Kidney epithelial cell (primary cell): ENCODE results near the gene BRME1. TPM values are rescaled to one million over a fixed set of nuclear protein-coding genes. Genes with fewer than 3 reads are reported as not detected.
A peak's percentile ranks its signal among the peaks of the same experiment; 100 is the strongest.

Source experiments
- DNase-seq: peaks from one replicate; pipeline ENCODE4 v3.0.0-alpha.2; 2010; ENCODE audit warnings: low read depth
- H3K27me3 ChIP-seq: 2 replicates; pipeline ENCODE4 v1.6.0; 2011; ENCODE audit warnings: low read length; ENCODE audit not compliant: control insufficient read depth, insufficient read depth
- H3K36me3 ChIP-seq: 2 replicates; pipeline ENCODE4 v1.5.1; 2011; ENCODE audit warnings: low read length; ENCODE audit not compliant: control insufficient read depth, insufficient read depth
- H3K4me3 ChIP-seq: 2 replicates; pipeline ENCODE4 v1.5.1; 2011; ENCODE audit warnings: low read depth, mild to moderate bottlenecking, control low read depth, low read length
- total RNA-seq: library from RNA; depleted of rRNA; stranded (reverse); fragments of >200 nt; gene quantifications from 2 replicates; pipeline ENCODE4 v1.2.3, GENCODE V29; 2015
- TF ChIP-seq, protein P1 (sequence below): IDR thresholded peaks from 2 replicates; pipeline ENCODE4 v1.5.1; 2011; ENCODE audit warnings: mild to moderate bottlenecking, moderate library complexity, low read length, control low read depth, inconsistent platforms; ENCODE audit not compliant: insufficient read depth, poor library complexity, severe bottlenecking

Gene BRME1
- total RNA-seq, 1 donor from 2014 or later = 2.5 TPM

DNA sequence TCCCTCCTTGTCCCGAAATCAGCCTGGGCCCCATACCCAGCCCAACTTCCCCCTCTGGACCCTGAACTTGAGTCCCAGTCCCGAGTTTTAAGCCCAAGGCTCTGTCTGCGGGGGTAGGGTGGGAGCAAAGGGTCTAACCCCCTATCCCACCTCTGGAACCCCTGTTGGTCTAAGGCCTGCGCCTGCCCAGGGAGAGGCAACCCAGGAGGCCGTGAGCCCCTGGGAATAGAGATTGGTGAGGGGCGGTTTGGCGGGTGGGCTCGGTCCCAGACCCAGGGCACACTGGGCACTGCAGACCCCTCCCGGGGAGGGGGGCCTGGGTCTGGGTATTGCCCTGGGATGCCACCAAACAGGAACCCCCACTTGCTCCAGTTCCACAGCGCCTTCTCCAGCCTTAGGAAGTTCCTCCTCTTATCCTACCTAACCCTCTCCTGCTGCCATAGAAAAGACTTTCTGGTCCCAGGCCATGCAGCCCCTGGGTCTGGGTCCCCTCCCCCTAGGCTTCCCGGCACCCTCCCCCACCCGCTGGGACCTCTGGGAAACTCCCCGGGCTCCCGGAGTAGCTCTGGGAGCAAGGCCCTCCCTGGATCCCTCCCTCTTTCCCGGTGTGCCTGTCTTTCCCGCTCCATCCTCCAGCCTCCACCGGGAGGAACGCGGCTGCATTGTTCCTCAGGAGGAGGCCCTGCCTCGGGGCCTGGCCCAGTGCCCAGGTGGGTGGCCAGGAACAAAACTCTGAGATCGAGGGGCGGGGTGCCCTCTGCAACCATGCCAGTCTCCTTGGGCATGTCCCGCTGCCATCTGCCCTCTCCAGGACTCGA lies 62.6 kb downstream of the BRME1 start:
- Histone ChIP-seq H3K27me3 (no peaks in the 10 kb centered on the region), H3K36me3 (no peaks in the 10 kb centered on the region), H3K4me3 (peak overlapping the region; percentile 51)
- no peak for DNase-seq
- TF ChIP-seq, protein P1, sequence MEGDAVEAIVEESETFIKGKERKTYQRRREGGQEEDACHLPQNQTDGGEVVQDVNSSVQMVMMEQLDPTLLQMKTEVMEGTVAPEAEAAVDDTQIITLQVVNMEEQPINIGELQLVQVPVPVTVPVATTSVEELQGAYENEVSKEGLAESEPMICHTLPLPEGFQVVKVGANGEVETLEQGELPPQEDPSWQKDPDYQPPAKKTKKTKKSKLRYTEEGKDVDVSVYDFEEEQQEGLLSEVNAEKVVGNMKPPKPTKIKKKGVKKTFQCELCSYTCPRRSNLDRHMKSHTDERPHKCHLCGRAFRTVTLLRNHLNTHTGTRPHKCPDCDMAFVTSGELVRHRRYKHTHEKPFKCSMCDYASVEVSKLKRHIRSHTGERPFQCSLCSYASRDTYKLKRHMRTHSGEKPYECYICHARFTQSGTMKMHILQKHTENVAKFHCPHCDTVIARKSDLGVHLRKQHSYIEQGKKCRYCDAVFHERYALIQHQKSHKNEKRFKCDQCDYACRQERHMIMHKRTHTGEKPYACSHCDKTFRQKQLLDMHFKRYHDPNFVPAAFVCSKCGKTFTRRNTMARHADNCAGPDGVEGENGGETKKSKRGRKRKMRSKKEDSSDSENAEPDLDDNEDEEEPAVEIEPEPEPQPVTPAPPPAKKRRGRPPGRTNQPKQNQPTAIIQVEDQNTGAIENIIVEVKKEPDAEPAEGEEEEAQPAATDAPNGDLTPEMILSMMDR = no peak

DNA sequence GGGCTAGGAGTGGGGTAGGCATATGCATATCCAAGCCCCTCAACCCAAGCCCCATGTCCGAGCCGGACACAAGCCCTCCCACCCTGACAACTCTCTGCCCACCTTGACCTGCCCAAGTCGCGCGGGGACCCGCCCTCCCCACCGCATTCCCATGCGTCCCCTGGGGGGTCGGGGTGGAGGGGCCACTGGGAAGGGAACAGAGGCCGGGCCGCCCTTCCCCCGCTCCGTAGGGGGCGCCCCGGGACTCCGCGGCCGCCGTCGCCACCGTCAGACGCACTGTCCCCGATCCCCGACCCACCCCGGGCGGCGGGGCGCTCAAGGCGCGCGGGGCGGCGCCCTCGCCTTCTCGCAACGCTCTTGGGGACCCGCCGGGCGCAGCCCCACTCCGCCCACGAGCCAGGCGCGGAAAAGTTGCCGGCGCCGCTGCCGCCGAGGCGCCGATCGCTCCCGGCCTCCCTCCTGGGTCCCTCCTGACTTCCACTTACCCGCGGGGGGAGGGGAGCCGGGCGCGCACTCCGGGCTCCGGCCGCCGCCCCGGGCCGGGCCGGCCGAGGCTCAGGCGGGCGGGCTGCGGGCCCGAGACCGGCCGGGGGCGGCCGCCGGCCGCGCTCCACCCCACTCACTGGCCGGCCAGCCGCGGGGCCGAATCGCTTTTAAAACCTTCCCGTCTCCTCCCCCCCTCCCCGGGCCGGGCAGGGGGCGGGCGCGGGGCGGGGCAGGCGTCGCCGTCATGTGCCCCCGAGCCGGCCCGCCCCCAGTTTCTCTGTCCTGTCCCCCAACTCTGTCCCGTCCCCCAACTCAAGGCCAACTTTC lies 63.4 kb downstream of the BRME1 start:
- TF ChIP-seq, protein P1 = no peak
- H3K4me3 ChIP-seq = peak overlapping the region; percentile 97
- H3K27me3 ChIP-seq = no peaks in the 10 kb centered on the region
- no peaks in the 10 kb centered on the region for H3K36me3 ChIP-seq
- no peak for DNase-seq

DNA sequence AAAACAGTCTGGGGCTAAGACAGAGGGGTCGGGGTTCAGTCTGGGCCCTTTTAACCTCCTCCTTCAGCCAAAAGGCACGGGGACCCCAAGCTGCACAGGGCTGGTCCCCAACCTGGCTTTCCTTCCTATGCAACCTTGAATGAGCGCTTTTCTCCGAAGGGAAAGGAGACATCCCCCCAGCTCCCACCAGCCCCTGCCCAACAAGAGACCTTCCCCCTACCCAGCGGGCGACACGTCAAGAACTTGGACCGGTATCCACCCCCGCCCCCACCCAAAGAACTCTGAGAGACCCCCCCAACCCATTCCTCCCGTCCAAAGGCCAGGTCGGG lies 64.0 kb downstream of the BRME1 start:
- H3K36me3 ChIP-seq = no peaks in the 10 kb centered on the region
- TF ChIP-seq, protein P1 = no peak
- peak overlapping the region; percentile 97 for H3K4me3 ChIP-seq
- no peak for DNase-seq
- no peaks in the 10 kb centered on the region for H3K27me3 ChIP-seq

DNA sequence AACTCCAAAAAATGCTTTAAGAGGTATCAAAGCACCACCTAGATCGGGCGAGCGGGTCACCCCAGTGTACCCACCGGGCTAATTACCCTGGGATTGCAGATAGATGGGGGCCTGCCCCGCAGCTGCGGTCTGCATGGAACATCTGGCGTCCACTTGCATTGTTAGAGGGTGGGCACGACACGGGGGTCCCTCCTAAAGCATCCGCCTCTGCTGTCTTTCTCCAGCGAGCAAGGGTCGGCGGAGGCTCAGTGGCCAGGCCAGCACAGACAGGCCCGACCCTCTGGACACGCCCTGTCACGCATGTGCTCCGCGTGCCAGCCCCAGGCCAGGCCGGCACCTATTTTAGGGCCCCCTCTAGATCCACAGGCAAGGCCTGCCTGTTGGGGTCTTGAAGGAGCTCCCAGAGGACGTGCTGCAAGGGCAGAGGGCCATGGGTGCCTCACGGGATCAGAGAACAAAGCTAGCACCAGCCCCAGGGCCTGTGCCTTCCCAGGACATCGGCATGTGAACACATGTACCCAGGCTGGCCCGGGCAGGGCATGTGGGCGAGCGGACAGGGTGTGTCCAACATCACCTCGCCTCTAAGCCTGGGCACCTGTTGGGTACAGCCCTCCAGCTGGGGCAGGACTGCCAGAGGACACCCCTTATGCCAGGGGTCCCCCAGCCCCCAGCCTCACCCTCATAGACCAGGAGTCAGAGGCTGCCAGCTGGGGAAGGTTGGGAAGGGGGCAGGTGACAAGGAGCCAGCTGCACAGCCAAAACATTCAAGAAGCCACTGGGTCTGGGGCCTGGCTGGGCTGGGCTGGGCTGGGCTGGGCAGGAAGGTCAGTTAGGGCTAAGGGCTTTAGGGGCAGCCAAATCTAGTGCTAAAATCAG lies 64.6 kb downstream of the BRME1 start:
- no peak for DNase-seq
- no peaks in the 10 kb centered on the region for H3K36me3 ChIP-seq
- TF ChIP-seq, protein P1 = no peak
- peak overlapping the region; percentile 97 for H3K4me3 ChIP-seq
- H3K27me3 ChIP-seq = no peaks in the 10 kb centered on the region

DNA sequence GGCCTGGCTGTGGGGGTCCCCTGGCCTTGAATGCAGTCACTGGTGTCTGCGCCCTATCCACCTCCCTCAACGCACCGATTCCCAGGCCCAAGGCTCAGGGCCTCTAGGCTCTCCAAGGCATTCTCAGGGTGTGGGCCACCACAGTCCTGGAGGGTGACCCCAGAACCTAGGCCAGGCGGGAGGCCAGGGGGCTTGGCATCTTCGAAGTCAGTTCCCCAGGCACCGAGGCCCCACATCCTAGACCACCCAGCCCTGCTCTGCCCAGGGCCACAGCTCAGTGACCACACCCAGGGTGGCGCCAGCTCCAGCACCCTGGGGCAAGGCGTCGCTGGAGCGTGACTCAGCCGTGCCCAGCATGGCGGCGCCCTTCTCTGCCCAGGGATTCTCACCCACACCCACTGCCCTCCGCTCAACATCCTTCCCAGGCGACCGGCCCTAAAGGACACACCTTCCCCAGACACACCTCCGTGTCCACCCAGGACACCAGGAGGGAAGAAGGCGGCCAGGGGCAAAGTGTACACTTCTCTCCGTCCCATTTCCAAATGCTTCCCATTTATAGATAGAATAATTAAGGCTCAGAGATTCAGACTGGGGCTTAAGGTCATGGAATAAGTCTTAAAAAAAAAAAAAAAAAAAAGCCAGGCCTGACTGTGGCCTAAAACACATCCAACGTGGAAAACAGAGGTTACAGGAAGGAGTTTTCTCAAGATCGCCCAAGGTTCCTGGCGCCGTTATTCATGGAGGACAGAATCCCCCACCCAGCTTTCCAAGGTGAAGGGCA lies 65.4 kb downstream of the BRME1 start:
- Histone ChIP-seq H3K4me3 (peak overlapping the region; percentile 97), H3K27me3 (no peaks in the 10 kb centered on the region), H3K36me3 (peaks cover 2% of the 10 kb centered on the region)
- no peak for DNase-seq
- TF ChIP-seq, protein P1 = peak; percentile 11
